ENCODE data around the gene SSR3. TPM values are rescaled to one million over a fixed set of nuclear protein-coding genes. Genes with fewer than 3 reads are reported as not detected.
A peak's percentile ranks its signal among the peaks of the same experiment; 100 is the strongest.
"Not testable (repeated sequence)": the region's sequence is repeated elsewhere in the genome, so short reads cannot be mapped to it uniquely, and the experiment has no call there.

SSR3 gene
- total RNA-seq (2014; rRNA removed; shearing (Covaris generic)) = 185 and 215 TPM in 2 replicates

- peak; percentile 99 for DNase-seq (ENCODE audit: low spot score)
Observed at GRCh38 chr3:156554842-156555687, at the start of gene SSR3. TSS of gene SSR3 (minus strand) at chr3:156555117. CDS start at chr3:156555089, 28 bp downstream.

GRCh38 chr3:156604064-156604641 is 49.2 kb upstream of the SSR3 start:
- DNase-seq (ENCODE audit: low spot score) = no peak

- no peak for DNase-seq (ENCODE audit: low spot score)
Observed at GRCh38 chr3:156603379-156604017, 48.6 kb upstream of the SSR3 start.

- no peak for DNase-seq (ENCODE audit: low spot score)
Observed at GRCh38 chr3:156602424-156602823, 47.5 kb upstream of the SSR3 start.

GRCh38 chr3:156601497-156601896 is 46.6 kb upstream of the SSR3 start:
- DNase-seq (ENCODE audit: low spot score) = peak; percentile 33

GRCh38 chr3:156600834-156601233 is 45.9 kb upstream of the SSR3 start:
- no peak for DNase-seq (ENCODE audit: low spot score)

- no peak for DNase-seq (ENCODE audit: low spot score)
Observed at GRCh38 chr3:156599089-156599874, 44.4 kb upstream of the SSR3 start.

GRCh38 chr3:156598413-156598812 is 43.5 kb upstream of the SSR3 start:
- no peak for DNase-seq (ENCODE audit: low spot score)

GRCh38 chr3:156594219-156594683 is 39.3 kb upstream of the SSR3 start:
- DNase-seq (ENCODE audit: low spot score) = no peak

- no peak for DNase-seq (ENCODE audit: low spot score)
Observed at GRCh38 chr3:156593814-156594213, 38.9 kb upstream of the SSR3 start.

- not testable (repeated sequence) for DNase-seq (ENCODE audit: low spot score)
Observed at GRCh38 chr3:156589806-156590205, 34.9 kb upstream of the SSR3 start.

- no peak for DNase-seq (ENCODE audit: low spot score)
Observed at GRCh38 chr3:156587760-156588069, 32.8 kb upstream of the SSR3 start.

- DNase-seq (ENCODE audit: low spot score) = no peak
Observed at GRCh38 chr3:156586905-156587759, 32.2 kb upstream of the SSR3 start.

- no peak for DNase-seq (ENCODE audit: low spot score)
Observed at GRCh38 chr3:156583469-156583868, 28.6 kb upstream of the SSR3 start.

GRCh38 chr3:156582532-156583183 is 27.7 kb upstream of the SSR3 start:
- DNase-seq (ENCODE audit: low spot score) = no peak

GRCh38 chr3:156581954-156582353 is 27.0 kb upstream of the SSR3 start:
- no peak for DNase-seq (ENCODE audit: low spot score)

GRCh38 chr3:156581033-156581432 is 26.1 kb upstream of the SSR3 start:
- no peak for DNase-seq (ENCODE audit: low spot score)

- DNase-seq (ENCODE audit: low spot score) = no peak
Observed at GRCh38 chr3:156579427-156579851, 24.5 kb upstream of the SSR3 start.

GRCh38 chr3:156577736-156578135 is 22.8 kb upstream of the SSR3 start:
- DNase-seq (ENCODE audit: low spot score) = no peak

- DNase-seq (ENCODE audit: low spot score) = no peak
Observed at GRCh38 chr3:156576651-156577348, 21.9 kb upstream of the SSR3 start.
